Calu3 (cell line): ENCODE results near the gene PTPRG. TPM values are rescaled to one million over a fixed set of nuclear protein-coding genes. Genes with fewer than 3 reads are reported as not detected.

Experiments used
- BruUV-seq: library from RNA; stranded (reverse); fragments of 400-500 nt; replicated peaks from 2 replicates; lab custom pipeline; 2021; lab: Mats Ljungman, UMichigan
- CTCF ChIA-PET: fragments of 300-600 bp; sonication (Branson Sonifier 250); formaldehyde crosslinking; loops from one replicate; lab custom pipeline; 2022; ENCODE audit warnings: antibody characterized with exemption; lab: Charles Lee
- DNase-seq: peaks from one replicate; pipeline ENCODE4 v3.0.0; 2022
- H3K27ac Mint-ChIP-seq: one replicate; pipeline ENCODE4 v1.8.0; 2022; ENCODE audit warnings: mixed read lengths; ENCODE audit not compliant: unreplicated experiment
- H3K27me3 Mint-ChIP-seq: one replicate; pipeline ENCODE4 v1.8.0; 2022; ENCODE audit warnings: mixed read lengths; ENCODE audit not compliant: unreplicated experiment
- H3K36me3 Mint-ChIP-seq: one replicate; pipeline ENCODE4 v1.8.0; 2022; ENCODE audit warnings: mild to moderate bottlenecking, moderate library complexity, mixed read lengths; ENCODE audit not compliant: insufficient read depth, unreplicated experiment
- H3K4me1 Mint-ChIP-seq: one replicate; pipeline ENCODE4 v1.8.0; 2022; ENCODE audit warnings: mild to moderate bottlenecking, low read depth, mixed read lengths; ENCODE audit not compliant: unreplicated experiment
- H3K4me3 Mint-ChIP-seq: one replicate; pipeline ENCODE4 v1.8.0; 2022; ENCODE audit warnings: mild to moderate bottlenecking, low read depth, moderate library complexity, mixed read lengths; ENCODE audit not compliant: unreplicated experiment
- H3K9me3 Mint-ChIP-seq: one replicate; pipeline ENCODE4 v1.8.0; 2022; ENCODE audit warnings: low read depth, mixed read lengths; ENCODE audit not compliant: unreplicated experiment
- CTCF ChIP-seq: fragments of 200-600 bp; IDR thresholded peaks from one replicate; pipeline ENCODE4 v1.8.0; 2022; ENCODE audit warnings: antibody characterized with exemption; ENCODE audit not compliant: unreplicated experiment
- intact Hi-C: fragments of 100-400 bp; cut with micrococcal nuclease; formaldehyde crosslinking; loops from one replicate; pipeline ENCODE4 v1.10.0; 2022; ENCODE audit not compliant: unreplicated experiment
- total RNA-seq: library from RNA; stranded (reverse); gene quantifications from 2 replicates; pipeline ENCODE4 v1.2.3, GENCODE V29; 2022

The PTPRG gene
- total RNA-seq, 1 experiment from 2014 or later, result 0.35 TPM

GRCh38 chr3:61908382-61908781 lies 347.0 kb downstream of the PTPRG start:
- intact Hi-C loops, result no loop called here

GRCh38 chr3:61910732-61911131 lies 349.4 kb downstream of the PTPRG start:
- Mint-ChIP-seq H3K27ac (no peak overlapping the region), H3K36me3 (no peaks in the 10 kb centered on the region), H3K4me1 (no peaks in the 10 kb centered on the region), H3K4me3 (no peak overlapping the region), H3K27me3 (no peaks in the 10 kb centered on the region), H3K9me3 (peaks cover 3% of the 10 kb centered on the region)
- CTCF ChIA-PET, result no interaction called here
- no TSS peak for BruUV-seq
- DNase-seq, result no peak
- TF ChIP-seq CTCF, result no peak
- intact Hi-C loops, result no loop called here

More at GRCh38 chr3:61908382-61908781, 347.0 kb downstream of the PTPRG start:
- no peaks in the 10 kb centered on the region for H3K4me1 Mint-ChIP-seq
- peaks cover 5% of the 10 kb centered on the region for H3K9me3 Mint-ChIP-seq
- H3K27ac Mint-ChIP-seq, result no peak overlapping the region
- H3K36me3 Mint-ChIP-seq, result no peaks in the 10 kb centered on the region
- BruUV-seq, result no TSS peak
- CTCF ChIA-PET, result no interaction called here
- H3K4me3 Mint-ChIP-seq, result no peak overlapping the region
- no peak for TF ChIP-seq CTCF
- DNase-seq, result no peak
- no peaks in the 10 kb centered on the region for H3K27me3 Mint-ChIP-seq

- no peak overlapping the region for H3K4me3 Mint-ChIP-seq
- intact Hi-C loops, result no loop called here
- H3K4me1 Mint-ChIP-seq, result no peaks in the 10 kb centered on the region
- CTCF ChIA-PET, result no interaction called here
- DNase-seq, result no peak
- H3K27me3 Mint-ChIP-seq, result no peaks in the 10 kb centered on the region
- BruUV-seq, result no TSS peak
- peaks cover 3% of the 10 kb centered on the region for H3K9me3 Mint-ChIP-seq
- H3K36me3 Mint-ChIP-seq, result no peaks in the 10 kb centered on the region
- H3K27ac Mint-ChIP-seq, result no peak overlapping the region
- no peak for TF ChIP-seq CTCF
Observed at GRCh38 chr3:61912158-61912557, 350.8 kb downstream of the PTPRG start.

- H3K4me1 Mint-ChIP-seq, result no peaks in the 10 kb centered on the region
- BruUV-seq, result no TSS peak
- TF ChIP-seq CTCF, result no peak
Observed at GRCh38 chr3:61913701-61914100, 352.3 kb downstream of the PTPRG start.

More at GRCh38 chr3:61913701-61914100, 352.3 kb downstream of the PTPRG start:
- DNase-seq, result no peak
- H3K27me3 Mint-ChIP-seq, result no peaks in the 10 kb centered on the region
- peaks cover 7% of the 10 kb centered on the region for H3K9me3 Mint-ChIP-seq
- CTCF ChIA-PET, result no interaction called here
- H3K4me3 Mint-ChIP-seq, result no peak overlapping the region
- H3K36me3 Mint-ChIP-seq, result no peaks in the 10 kb centered on the region
- intact Hi-C loops, result no loop called here
- H3K27ac Mint-ChIP-seq, result no peak overlapping the region
